Anterior cingulate cortex (tissue), 58 donors: ENCODE data around the gene GPR157.
"Not testable (repeated sequence)": the region's sequence is repeated elsewhere in the genome, so short reads cannot be mapped to it uniquely, and the experiment has no call there.

Source experiments
- DNase-seq, 58 donors: peaks; one replicate each; lab custom pipeline; 2025; lab: John Stamatoyannopoulos, UW

GPR157 gene

DNA sequence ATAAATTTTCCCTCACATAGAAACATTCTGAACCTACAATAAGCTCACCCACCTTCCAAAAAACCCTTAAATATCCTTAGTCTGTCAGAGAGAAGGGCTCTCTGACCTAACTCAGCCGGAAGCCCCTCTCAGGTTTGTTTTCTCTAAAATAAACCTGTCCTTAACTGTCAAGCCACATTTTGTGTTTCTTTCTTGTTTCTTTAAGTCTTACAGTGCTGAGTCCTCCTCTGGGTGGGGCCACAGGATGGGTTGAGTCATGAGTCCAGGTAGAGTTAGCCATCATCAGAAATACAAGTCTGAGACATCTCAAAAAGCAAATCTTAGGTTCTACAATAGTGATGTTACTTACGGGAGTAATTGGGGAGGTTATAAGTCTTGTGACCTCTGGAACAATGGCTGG is 33.1 kb downstream of the GPR157 start:
- no peak for DNase-seq

DNA sequence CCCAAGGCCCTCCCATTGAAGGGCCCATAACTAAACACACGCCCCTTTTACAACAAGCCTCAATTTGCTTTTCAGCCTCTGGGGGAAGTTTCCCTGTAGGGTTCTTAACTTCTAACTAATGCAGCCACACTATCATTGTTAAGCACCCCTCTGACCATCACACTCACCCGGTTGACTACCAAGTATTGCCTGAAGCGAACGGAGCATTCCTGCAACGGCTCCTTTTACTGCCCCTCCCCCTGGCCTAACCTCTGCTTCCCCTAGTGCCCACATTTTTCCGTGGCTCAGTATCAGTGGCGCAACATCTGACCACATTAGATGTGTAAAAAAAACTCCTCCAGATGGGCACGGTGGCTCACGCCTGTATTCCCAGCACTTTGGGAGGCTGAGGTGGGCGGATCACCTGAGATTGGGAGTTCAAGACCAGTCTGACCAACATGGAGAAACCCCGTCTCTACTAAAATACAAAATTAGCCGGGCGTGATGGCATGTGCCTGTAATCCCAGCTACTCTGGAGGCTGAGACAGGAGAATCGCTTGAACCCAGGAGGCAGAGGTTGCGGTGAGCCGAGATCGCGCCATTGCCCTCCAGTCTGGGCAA is 34.8 kb downstream of the GPR157 start:
- not testable (repeated sequence) for DNase-seq

DNA sequence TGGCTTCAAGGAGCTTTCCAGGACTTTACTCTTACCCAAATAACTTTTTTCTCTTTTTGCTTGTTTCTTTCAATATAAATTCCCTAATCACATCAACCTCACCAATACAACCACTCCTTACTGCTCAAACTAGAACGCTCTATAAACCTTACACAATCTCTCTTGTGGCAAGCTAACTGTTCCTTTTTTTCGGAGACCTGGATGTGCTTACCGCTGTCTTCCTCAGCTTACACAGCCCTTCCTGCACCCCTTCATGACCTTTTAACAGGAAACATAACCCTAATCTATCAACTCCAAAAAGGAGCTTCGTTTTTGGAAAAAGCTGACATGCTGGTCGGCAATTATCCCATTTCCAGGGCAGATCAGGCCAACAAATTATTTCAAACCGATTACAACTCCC is 35.3 kb downstream of the GPR157 start:
- no peak for DNase-seq

DNA sequence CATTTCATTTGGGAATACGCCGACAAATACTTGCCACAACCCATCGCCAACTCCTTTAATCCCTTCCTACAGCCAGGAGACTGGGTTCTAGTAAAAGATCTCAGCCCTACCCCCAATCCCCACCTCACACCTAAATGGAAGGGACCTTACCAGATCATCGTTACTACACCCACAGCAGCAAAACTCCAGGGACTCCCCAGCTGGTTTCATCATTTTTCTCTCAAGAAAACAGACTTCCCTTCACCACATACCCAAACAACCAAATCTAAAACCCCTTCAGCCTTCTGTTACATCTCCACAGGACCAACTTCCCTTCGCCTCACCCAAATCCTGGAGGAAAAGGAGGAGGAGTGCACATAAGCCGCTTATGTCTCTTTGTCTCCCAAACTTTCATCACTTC is 35.8 kb downstream of the GPR157 start:
- no peak for DNase-seq

DNA sequence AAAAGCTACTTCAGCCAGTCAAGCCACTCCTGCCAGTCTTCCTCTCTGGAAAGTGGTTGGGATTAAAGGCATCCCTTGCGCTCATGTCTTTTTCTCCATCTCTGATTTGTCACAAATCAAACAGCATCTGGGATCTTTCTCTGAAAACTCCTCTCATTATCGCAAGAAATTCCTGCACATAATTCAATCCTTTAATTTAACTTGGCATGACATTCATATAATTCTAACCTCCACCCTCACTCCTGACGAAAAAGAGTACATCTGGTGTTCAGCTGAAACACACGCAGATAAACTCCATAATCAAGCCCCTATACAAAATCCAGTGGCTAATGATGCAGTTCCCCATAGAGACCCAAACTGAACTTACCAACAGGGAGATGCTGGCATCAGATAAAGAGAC is 40.1 kb downstream of the GPR157 start:
- DNase-seq, result no peak

DNA sequence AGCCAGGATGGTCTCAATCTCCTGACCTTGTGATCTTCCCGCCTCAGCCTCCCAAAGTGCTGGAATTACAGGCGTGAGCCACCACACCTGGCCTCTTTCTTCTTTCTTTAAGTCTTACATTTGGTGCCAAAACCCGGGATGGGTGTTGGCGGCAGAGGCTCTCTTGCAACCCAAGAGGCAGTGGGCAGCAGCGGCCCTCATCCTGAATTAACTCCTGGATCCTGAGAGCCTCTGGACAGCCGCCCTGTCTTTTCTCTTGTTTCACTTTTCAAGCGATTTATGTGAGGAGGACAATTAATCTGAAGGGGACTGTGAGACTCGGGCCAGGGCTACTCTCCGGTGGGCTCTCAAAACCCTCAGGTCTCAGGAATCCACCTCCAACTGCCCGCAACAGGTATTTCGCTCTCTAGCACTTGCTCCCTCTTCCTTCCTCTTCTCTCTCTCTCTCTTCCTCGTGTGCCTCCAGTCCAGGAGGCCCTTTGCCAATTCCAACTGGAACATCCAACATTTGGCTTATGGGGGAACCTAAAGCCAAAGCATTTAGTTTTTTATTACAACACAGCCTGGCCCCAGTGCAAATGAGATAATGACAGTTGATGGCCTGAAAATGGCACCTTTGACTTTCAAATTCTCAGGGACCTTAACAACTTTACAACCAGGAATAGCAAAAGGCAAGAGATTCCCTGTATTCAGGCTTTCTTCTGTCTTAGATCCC is 41.3 kb downstream of the GPR157 start:
- no peak for DNase-seq

DNA sequence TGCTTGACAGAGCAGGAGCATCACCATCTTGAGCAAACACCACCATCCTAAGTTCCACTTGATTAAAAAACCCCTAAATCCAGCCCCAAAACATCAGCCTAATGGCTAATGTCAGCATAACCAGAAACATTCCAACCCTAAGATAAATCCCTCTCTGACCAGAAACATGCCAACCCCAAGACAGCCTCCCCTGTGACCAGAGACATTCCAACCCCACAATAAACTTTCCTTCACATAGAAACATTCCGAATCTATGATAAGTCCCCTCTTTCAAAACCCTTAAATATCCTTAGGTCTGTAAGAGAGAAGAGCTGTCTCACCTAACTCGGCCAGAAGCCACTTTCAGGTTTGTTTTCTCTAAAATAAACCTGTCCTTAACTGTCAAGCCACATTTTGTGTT is 42.1 kb downstream of the GPR157 start:
- DNase-seq, result no peak

DNA sequence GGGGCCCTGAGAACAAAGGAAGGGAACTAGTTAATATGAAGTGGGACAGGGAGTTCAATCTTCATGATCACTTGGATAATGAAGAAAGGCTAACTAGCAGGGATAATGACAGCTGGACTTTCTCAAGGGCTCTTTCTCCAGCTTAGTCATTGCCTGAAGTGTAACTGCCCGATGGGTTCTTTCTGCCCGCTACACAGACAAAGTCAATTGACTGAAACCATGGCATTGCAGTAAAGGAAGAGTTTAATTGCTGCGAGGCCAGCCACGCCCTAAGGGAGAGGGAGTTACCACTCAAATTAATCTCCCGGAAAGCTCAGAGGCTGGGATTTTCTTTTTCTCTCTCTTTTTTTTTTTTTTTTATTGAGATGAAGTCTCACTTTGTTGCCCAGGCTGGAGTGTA is 42.9 kb downstream of the GPR157 start:
- no peak for DNase-seq

DNA sequence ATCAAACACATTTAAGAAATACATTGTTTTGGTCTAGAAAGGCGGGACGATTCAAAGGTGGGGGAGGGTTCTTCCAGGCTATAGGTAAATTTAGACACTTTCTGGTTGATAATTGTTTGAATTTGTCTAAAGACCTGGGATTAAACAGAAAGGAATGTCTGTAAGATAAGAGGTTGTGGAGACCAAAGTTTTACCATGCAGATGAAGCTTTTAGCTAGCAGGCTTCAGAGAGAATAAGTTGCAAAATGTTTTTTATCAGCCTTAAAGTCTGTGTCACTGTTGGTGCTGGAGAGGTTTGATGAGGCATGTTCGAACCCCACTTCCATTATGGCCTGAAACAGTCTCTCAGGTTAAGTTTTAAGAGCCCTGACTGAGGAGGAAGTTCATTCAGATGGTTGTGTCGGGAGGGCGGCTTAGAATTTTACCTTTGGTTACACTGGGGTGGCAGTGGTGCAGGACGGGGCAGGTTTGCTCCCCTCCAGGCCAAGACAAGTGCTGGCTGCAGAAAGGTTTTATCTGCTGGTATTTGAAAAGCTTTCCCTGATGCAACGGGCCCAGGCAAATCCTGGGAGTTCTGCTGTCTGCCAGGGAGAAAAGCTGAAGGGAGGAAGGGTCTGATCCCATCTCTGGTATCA is 43.5 kb downstream of the GPR157 start:
- no peak for DNase-seq

DNA sequence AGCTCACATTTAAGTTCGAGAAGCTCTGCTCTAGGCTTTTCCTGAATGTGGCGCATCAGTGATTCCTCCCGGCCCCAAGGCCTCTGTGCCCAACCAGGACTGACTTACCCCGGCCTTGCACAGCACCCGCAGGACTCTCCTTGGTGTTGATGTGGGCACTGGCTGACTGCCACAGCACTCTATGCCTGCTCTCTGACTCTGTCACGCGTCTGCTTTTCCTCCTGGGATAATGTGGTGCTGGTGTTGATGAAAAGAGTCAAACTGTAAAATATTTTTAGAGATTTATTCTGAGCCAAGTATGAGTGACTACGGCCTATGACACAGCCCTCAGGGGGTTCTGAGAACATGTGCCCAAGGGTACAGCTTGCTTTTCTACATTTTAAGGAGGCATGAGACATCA is 44.0 kb downstream of the GPR157 start:
- no peak for DNase-seq

DNA sequence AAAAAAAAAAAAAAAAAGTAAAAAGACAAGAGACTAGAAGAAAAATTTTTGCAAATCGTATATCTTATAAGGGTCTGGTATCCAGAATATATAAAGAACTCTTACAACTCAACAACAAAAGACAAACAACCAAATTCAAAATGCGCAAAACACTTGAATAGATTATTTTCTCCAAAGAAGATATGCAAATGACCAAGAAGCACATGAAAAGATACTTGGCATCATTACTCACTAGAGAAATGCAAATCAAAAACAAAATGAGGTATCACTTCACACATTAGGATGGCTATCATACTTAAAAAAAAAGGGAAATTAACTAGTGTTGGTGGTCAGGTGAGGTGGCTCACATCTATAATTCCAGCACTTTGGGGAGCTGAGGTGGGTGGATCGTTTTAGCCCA is 47.4 kb downstream of the GPR157 start:
- DNase-seq, result no peak

DNA sequence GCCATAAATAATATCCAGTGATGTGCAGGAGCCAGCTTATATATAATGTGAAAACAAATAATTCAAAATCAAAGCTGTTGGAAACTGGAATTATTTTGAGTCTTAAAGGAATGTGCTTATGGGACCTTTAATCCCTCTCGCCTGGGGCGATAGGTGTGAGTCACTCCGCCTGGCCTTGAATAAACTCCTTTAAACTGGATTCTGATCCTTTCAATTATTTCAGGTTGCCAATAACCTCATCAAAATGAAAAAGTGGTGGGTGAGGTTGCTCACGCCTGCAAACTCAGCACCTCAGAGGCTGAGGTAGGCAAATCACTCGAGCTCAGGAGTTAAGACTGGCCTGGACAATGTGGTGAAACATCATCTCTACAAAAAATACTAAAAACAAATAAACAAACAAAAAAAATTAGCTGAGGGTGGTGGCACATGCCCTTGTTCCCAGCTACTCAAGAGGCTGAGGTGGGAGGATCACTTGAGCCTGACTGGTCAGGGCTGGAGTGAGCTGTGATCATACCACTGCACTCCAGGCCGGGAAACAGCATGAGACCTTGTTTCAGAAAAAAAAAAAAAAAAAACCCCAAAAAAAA is 48.1 kb downstream of the GPR157 start:
- DNase-seq, result no peak

DNA sequence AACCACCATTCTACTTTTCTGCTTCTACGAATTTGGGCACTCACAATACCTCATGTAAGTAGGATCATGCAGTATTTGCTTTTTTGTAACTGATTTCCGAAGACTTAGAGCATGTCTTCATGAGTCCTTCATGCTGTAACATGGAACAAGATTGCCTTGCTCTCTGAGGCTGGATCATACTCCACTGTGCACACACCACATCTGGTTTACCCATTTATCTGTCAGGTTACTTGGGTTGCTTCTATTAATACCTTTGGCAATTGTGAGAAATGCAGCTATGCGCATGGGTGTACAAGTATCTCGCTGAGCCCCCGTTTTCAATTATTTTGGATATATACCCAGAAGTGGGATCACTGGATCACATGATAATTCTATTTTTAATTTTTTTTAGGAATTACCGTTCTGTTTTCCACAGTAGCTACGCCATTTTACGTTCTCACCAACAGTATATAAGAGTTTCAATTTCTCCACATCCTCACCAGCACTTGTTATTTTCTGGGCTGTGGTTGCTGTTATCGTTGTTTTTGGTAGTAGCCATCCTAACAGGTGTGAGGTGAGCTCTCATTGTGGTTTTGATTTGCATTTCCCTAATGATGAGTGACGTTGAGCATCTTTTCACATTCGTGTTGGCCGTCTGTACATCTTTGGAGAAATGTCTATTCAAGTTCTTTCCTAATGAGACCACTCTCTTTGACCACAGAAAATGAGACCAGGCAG is 48.8 kb downstream of the GPR157 start:
- no peak for DNase-seq

DNA sequence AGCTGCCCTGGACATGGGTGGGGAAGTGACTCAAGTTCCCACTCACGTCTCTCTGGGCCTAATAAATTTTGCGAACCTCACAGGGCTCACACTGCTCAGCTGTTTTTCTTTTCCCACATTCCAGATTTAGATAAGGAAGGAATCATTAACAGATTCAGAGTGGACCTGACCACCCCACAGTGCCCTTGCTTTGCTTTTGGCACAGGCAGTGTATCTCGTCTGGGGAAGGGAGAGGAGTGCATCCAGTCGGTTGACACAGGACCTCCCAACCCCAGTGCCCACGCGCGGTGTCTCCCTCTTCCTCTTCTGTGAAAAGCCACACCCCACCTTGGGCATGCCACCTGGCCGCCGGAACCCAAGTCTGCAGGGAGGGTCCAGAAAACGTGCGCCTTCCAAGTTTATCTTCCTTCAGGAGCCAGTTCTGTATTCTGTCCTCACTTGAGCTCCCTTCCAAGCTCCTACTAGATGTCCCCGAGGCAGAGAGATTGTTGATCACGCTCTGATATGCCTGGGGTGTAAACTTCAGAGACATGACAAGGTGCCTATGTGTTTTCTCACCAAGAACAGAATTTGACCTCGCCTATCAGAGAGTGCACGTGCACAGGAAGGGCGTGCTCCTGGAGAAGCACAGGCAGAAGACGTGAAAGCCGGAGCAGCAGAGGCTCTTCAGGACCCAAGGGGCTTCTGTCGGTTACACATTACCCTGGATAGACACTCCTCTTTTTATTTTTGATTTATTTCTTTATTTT is 50.0 kb downstream of the GPR157 start:
- DNase-seq, result no peak

DNA sequence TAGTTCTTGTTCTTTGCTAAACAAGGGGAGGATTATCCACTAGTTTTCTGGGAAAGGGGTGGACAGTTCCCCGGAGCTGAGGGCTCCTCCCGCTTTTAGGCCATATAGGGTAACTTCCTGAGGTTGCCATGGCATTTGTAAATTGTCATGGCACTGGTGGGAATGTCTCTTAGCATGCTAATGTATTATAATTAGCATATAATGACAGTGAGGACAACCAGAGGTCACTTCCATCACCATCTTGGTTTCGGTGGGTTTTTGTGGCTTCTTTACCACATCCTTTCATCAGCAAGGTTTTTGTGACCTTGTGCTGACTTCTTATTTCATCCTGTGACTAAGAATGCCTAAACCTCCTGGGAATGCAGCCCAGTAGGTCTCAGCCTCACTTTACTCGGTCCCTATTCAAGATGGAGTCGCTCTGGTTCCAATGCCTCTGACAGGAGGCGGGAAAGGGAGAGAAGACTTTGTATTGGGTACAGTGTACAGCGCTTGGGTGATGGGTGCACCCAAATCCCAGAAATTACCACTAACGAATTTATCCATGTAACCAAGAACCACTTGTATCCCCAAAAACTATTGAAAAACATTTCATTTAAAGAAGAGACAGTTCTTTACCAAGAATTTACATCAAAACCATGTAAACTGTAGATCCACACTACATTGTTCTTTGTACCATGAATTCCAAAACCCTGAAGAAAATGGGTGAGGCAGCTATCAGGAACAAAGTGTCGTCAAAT is 50.7 kb downstream of the GPR157 start:
- no peak for DNase-seq

DNA sequence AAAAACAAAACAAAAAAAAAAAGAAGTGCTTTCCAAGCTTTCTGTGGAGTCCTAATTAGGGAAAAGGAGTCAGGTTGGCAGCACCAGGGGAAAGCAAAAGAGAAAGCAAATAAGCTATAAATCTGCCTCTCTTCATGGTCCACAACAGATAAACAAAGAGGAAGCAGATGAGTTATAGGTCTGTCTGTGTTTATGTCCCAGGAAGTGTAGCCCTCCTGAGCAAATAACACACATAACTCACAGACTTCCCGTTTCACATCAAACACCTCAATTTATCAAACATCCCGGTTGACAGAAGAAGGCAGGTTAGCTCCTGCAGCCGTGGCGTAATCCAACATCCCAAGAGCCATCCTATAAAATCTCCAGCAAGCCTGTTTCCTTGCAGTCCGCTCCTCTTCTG is 53.9 kb downstream of the GPR157 start:
- no peak for DNase-seq

DNA sequence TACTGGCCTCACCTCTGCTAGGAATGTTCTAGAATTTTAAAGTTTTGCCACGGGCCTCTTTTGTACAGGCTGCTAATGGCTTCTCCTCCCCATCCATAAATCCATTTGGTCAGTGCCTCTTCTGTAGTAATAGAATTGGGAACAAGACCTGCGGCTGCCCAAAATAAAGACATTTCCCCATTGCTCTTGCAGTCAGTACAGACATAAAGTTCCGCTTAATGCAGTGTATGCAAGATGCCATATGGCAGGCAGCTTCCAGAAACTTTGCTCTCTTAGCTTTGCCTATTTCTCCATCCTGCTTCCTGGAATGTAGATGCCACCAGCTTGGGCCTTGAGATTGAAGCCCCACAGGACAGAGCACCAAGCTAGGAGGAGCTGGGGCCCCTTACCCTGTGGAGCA is 55.8 kb downstream of the GPR157 start:
- peak in 1 of 58 donors; percentile 19 for DNase-seq

DNA sequence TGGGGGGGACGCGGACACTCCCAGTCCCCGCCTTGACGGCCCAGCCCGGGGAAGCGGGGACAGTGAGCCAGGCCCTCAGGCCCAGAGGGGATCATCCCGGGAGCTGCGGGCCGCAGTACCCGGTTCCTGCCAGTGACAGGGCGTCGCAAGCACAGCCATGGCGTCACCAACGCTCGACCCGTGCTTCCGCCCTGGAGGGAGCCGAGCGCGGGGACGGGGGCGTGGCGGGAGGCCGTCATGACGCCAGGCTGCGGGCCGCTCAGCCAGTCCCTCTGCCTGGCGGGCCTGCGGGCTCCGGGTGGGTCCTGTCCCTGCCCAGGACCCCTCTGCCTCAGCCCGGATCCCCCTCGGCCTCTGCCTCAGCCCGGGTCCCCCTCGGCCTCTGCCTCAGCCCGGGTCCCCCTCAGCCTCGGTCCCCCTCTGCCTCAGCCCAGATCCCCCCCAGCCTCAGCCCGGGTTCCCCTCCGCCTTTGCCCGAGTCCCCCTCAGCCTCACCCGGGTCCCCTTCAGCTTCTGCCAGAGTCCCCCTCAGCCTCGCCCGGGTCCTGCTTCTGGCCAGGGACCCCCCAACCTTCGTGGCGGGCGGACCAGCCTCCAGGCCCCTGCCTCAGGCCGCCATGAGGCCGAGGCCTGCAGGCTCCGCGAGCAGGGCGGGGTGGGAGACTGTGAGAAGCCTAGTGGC is 57.2 kb downstream of the GPR157 start:
- no peak for DNase-seq

DNA sequence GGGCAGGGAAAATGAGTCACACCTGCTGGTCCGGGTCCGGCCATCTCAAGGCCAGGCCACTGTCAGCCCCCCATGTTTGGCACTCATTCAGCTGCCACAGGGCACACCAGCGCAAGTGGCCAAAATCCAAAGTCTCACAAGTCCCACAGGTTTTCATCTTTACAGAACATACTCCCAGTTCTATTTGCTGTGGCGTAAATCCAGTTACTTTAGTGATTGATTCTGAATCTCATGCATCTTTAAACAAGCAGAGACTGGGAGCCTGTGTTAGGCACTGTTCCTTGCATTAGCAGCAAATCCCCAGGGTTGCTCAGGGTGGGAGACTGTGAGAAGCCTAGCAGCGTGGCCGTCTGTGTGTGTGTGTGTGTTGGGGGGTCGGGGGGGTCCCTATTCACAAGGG is 58.4 kb downstream of the GPR157 start:
- DNase-seq, result no peak
